Glutamatergic neuron (in vitro differentiated cells): ENCODE measurements around the gene USP15. TPM values are rescaled to one million over a fixed set of nuclear protein-coding genes. Genes with fewer than 3 reads are reported as not detected.

Source experiments
- DNase-seq: peaks from one replicate; pipeline ENCODE4 v3.0.0; 2022
- H3K27ac Mint-ChIP-seq: one replicate; pipeline ENCODE4 v1.8.0; 2020; ENCODE audit warnings: mild to moderate bottlenecking, mixed read lengths, inconsistent platforms; ENCODE audit not compliant: unreplicated experiment
- H3K27me3 Mint-ChIP-seq: one replicate; pipeline ENCODE4 v1.8.0; 2020; ENCODE audit warnings: mild to moderate bottlenecking, moderate library complexity, mixed read lengths, inconsistent platforms; ENCODE audit not compliant: unreplicated experiment
- H3K36me3 Mint-ChIP-seq: one replicate; pipeline ENCODE4 v1.8.0; 2020; ENCODE audit warnings: mild to moderate bottlenecking, mixed read lengths, inconsistent platforms; ENCODE audit not compliant: unreplicated experiment
- H3K4me1 Mint-ChIP-seq: one replicate; pipeline ENCODE4 v1.8.0; 2020; ENCODE audit warnings: mild to moderate bottlenecking, low read depth, mixed read lengths, inconsistent platforms; ENCODE audit not compliant: unreplicated experiment
- H3K4me3 Mint-ChIP-seq: one replicate; pipeline ENCODE4 v1.8.0; 2020; ENCODE audit warnings: mild to moderate bottlenecking, mixed read lengths, inconsistent platforms; ENCODE audit not compliant: unreplicated experiment
- H3K9me3 Mint-ChIP-seq: one replicate; pipeline ENCODE4 v1.8.0; 2020; ENCODE audit warnings: mild to moderate bottlenecking, moderate library complexity, mixed read lengths, inconsistent platforms; ENCODE audit not compliant: unreplicated experiment
- CTCF ChIP-seq: fragments of 200-600 bp; sonication (generic); IDR thresholded peaks from one replicate; pipeline ENCODE4 v1.5.0; 2021; ENCODE audit not compliant: partially characterized antibody, unreplicated experiment
- total RNA-seq: library from RNA; stranded (reverse); fragmentation: NEBNext Ultra II Directional; extraction: Animal tissue kit (Norgen Biotek cat#: 25700); gene quantifications from one replicate; pipeline ENCODE4 v1.2.1, GENCODE V29; 2021; ENCODE audit not compliant: unreplicated experiment

USP15 gene
- total RNA-seq, 1 donor from 2014 or later: 74.4 TPM

DNA sequence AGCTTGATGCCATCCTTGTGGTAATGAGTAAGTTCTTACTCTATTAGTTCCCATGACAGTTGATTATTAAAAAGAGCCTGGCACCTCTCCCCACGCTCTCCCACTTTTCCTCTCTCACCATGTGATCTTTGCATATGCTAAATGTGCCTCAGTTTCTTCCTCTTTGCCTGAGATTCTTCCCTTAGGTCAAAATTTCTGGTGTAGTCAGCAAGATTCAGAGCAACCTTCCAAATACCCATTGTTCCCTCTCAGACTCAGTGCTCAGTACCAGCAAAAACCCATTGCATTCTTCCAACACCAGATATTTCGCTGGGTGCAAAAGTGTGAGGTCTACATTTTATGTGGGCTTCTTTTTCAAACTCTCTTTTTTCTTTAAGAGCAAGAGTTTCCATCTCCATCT, 10.8 kb upstream of the USP15 start:
- no peak for TF ChIP-seq CTCF
- no peak for DNase-seq
- Mint-ChIP-seq H3K4me3 (no peak overlapping the region), H3K27me3 (no peaks in the 10 kb centered on the region), H3K27ac (no peak overlapping the region), H3K9me3 (no peaks in the 10 kb centered on the region), H3K36me3 (no peaks in the 10 kb centered on the region), H3K4me1 (no peaks in the 10 kb centered on the region)

DNA sequence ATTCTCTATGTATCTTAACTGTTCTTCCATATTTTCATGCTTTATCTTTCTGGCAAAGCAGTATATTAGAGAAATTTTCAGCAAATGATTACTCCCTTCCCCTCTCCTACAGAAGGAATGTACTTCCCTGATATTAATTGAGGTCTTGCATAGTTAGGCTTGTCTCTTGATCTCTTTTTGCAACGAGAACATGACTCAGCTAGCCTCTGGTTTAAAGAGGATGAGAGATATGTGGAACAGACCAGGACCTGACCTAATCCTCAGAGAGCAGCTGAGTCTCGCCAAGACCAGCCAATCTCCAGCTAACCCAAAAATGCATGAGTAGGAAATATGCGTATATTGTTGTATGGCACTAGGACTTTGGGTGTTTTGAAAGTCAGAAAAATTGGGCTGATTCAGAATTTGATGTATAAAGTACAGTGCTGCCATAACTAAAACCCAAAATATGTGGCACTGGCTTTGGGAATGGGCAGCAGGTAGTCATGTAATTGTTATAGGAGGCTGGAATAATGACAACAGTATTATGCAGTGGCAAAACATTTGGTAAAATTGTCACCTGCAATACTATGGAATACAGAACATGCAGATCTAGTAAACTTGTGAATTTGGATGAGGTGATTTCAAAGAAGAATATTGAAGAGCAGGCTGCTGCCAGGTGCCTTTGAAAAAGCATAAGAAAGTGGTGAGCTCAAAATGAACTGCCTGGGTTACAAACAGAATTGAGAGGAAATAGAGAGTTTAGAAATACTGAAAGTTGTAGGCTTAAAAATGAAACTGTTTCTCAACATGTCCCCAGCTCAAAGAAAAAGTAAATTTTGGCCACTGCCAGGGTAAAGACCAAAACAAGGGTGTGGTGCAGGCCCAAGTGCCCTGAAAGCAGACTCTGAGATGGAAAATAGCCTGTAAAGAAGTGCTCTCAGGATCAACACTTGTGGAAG, 9.3 kb upstream of the USP15 start:
- Mint-ChIP-seq H3K36me3 (no peaks in the 10 kb centered on the region), H3K27ac (no peak overlapping the region), H3K4me3 (no peak overlapping the region), H3K4me1 (no peaks in the 10 kb centered on the region), H3K9me3 (no peaks in the 10 kb centered on the region), H3K27me3 (no peaks in the 10 kb centered on the region)
- DNase-seq: no peak
- TF ChIP-seq CTCF: no peak

DNA sequence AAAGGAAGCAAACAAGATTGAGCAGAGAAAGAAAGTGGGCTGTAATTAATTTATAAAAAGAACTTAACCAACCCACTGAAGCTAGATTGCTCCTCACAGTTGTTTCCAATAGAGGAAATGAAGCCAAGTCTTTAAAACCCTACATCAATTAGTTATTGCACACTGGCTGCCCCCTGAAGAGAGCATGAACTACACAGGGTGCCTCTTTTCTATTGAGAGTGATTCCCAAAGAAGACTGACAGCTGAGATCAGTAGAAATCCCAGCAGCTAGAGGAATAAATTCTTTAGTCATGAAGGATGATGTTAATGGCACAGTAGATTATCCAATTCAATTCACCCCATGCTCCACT, 8.6 kb upstream of the USP15 start:
- Mint-ChIP-seq H3K9me3 (no peaks in the 10 kb centered on the region), H3K36me3 (no peaks in the 10 kb centered on the region), H3K4me3 (no peak overlapping the region), H3K27me3 (no peaks in the 10 kb centered on the region), H3K4me1 (no peaks in the 10 kb centered on the region), H3K27ac (no peak overlapping the region)
- no peak for DNase-seq
- TF ChIP-seq CTCF: no peak

DNA sequence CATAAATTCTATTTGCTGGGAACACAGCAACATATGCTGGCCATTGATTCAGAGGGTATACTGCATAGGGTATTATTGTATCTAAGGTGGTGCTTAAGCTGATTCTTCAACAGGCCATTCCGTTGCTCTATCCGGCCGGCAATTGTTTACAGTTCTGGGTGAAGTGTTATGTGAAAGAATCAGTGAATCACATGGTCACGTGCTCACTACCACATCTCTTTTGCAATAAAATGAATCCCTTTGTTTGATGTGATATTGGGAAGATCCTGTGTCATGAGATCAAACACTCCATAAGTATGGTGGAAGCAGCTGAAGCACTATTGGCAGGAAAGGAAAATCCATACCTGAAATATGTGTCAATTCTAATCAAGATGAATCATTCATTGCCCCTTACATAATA, 7.6 kb upstream of the USP15 start:
- Mint-ChIP-seq H3K9me3 (no peaks in the 10 kb centered on the region), H3K27ac (no peak overlapping the region), H3K4me3 (no peak overlapping the region), H3K27me3 (no peaks in the 10 kb centered on the region), H3K4me1 (no peaks in the 10 kb centered on the region), H3K36me3 (no peaks in the 10 kb centered on the region)
- TF ChIP-seq CTCF: no peak
- DNase-seq: no peak

- H3K27me3 Mint-ChIP-seq: no peaks in the 10 kb centered on the region
- H3K4me1 Mint-ChIP-seq: no peaks in the 10 kb centered on the region
- no peak for TF ChIP-seq CTCF
Measured at GRCh38 chr12:62254967-62255366, 5.2 kb upstream of the USP15 start.

More at GRCh38 chr12:62254967-62255366, 5.2 kb upstream of the USP15 start:
- Mint-ChIP-seq H3K4me3 (no peak overlapping the region), H3K9me3 (peaks cover 4% of the 10 kb centered on the region), H3K27ac (no peak overlapping the region), H3K36me3 (no peaks in the 10 kb centered on the region)
- no peak for DNase-seq
